Measurements from ENCODE around the gene SERPINB10.

GRCh38 chr18:63888470-63889190 is 19.1 kb upstream of the SERPINB10 start:
- TF ChIP-seq CTCF (IDR thresholded peaks at IDR 0.05), result no peak
- TF ChIP-seq POLR2A (IDR thresholded peaks at IDR 0.05), result no peak

Data from thyroid gland (tissue), 4 donors.